DMS 273 (cell line): ENCODE data around the gene UFSP1.

Source experiments
- DNase-seq: peaks from one replicate; lab custom pipeline; 2025; ENCODE audit not compliant: unreplicated experiment; lab: John Stamatoyannopoulos, UW

Gene UFSP1

GRCh38 chr7:100882785-100883526 is 6.6 kb downstream of the UFSP1 start:
- DNase-seq: no peak

GRCh38 chr7:100882201-100882600 is 7.3 kb downstream of the UFSP1 start:
- no peak for DNase-seq

GRCh38 chr7:100881136-100881535 is 8.4 kb downstream of the UFSP1 start:
- DNase-seq: no peak

- DNase-seq: no peak
Observed at GRCh38 chr7:100880645-100881044, 8.9 kb downstream of the UFSP1 start.

GRCh38 chr7:100879685-100880261 is 9.7 kb downstream of the UFSP1 start:
- no peak for DNase-seq

GRCh38 chr7:100878685-100879084 is 10.8 kb downstream of the UFSP1 start:
- DNase-seq: no peak

GRCh38 chr7:100878013-100878412 is 11.5 kb downstream of the UFSP1 start:
- no peak for DNase-seq

- DNase-seq: peak; percentile 65
Observed at GRCh38 chr7:100875356-100875751, 14.2 kb downstream of the UFSP1 start.

- DNase-seq: peak; percentile 100
Observed at GRCh38 chr7:100874577-100875355, 14.7 kb downstream of the UFSP1 start, which contains the start of gene SRRT. TSS of gene SRRT (plus strand) at chr7:100875103. CDS start at chr7:100875591, 488 bp downstream.

- DNase-seq: peak; percentile 69
Observed at GRCh38 chr7:100874300-100874576, 15.3 kb downstream of the UFSP1 start.

- DNase-seq: no peak
Observed at GRCh38 chr7:100873599-100874299, 15.8 kb downstream of the UFSP1 start.

GRCh38 chr7:100867776-100868485 is 21.6 kb downstream of the UFSP1 start:
- no peak for DNase-seq

- DNase-seq: peak; percentile 87
Observed at GRCh38 chr7:100867040-100867775, 22.3 kb downstream of the UFSP1 start, which contains the start of gene TRIP6. TSS of gene TRIP6 (plus strand) at chr7:100867387. CDS start at chr7:100867498, 111 bp downstream.

- DNase-seq: no peak
Observed at GRCh38 chr7:100866729-100867039, 22.8 kb downstream of the UFSP1 start.

- DNase-seq: peak; percentile 97
Observed at GRCh38 chr7:100865938-100866728, 23.4 kb downstream of the UFSP1 start.

GRCh38 chr7:100865372-100865911 is 24.1 kb downstream of the UFSP1 start:
- DNase-seq: peak; percentile 82

GRCh38 chr7:100864263-100864845 is 25.2 kb downstream of the UFSP1 start:
- DNase-seq: no peak

- no peak for DNase-seq
Observed at GRCh38 chr7:100863406-100863950, 26.0 kb downstream of the UFSP1 start.

- no peak for DNase-seq
Observed at GRCh38 chr7:100861616-100861985, 27.9 kb downstream of the UFSP1 start.
